HG03135 (cell line): ENCODE data around the gene RAB22A.

Experiments used
- ATAC-seq: cut with Tn5 transposase; IDR thresholded peaks from one replicate; pipeline ENCODE4 v1.9.1; 2021; ENCODE audit warnings: mild to moderate bottlenecking, moderate library complexity; ENCODE audit not compliant: unreplicated experiment

Gene RAB22A

GRCh38 chr20:58300321-58300720 is 9.2 kb upstream of the RAB22A start:
- no peak for ATAC-seq

- ATAC-seq, result no peak
These were observed 6.0 kb upstream of the RAB22A start for GRCh38 chr20:58303547-58303946.

GRCh38 chr20:58305061-58305460 is 4.5 kb upstream of the RAB22A start:
- ATAC-seq, result no peak

- peak; percentile 38 for ATAC-seq
These were observed 2.9 kb upstream of the RAB22A start for GRCh38 chr20:58306421-58307261.

- ATAC-seq, result no peak
These were observed 2.2 kb upstream of the RAB22A start for GRCh38 chr20:58307270-58307669.

GRCh38 chr20:58308290-58308679 is 1.2 kb upstream of the RAB22A start:
- ATAC-seq, result no peak

- peak; percentile 52 for ATAC-seq
These were observed 611 bp upstream of the RAB22A start for GRCh38 chr20:58308680-58309527.

GRCh38 chr20:58310291-58310782 is 822 bp downstream of the RAB22A start:
- no peak for ATAC-seq

- ATAC-seq, result no peak
These were observed 3.3 kb downstream of the RAB22A start for GRCh38 chr20:58312836-58313235.

- ATAC-seq, result no peak
These were observed 3.9 kb downstream of the RAB22A start for GRCh38 chr20:58313396-58313795.

- no peak for ATAC-seq
These were observed 11.7 kb downstream of the RAB22A start for GRCh38 chr20:58321205-58321604.

- no peak for ATAC-seq
These were observed 12.6 kb downstream of the RAB22A start for GRCh38 chr20:58322083-58322482.

GRCh38 chr20:58325912-58326311 is 16.4 kb downstream of the RAB22A start:
- no peak for ATAC-seq

GRCh38 chr20:58327211-58327610 is 17.7 kb downstream of the RAB22A start:
- no peak for ATAC-seq

GRCh38 chr20:58328836-58329235 is 19.3 kb downstream of the RAB22A start:
- ATAC-seq, result no peak

- ATAC-seq, result no peak
These were observed 20.2 kb downstream of the RAB22A start for GRCh38 chr20:58329711-58330110.

GRCh38 chr20:58330249-58330648 is 20.7 kb downstream of the RAB22A start:
- no peak for ATAC-seq

- no peak for ATAC-seq
These were observed 21.2 kb downstream of the RAB22A start for GRCh38 chr20:58330687-58331086.

- no peak for ATAC-seq
These were observed 22.5 kb downstream of the RAB22A start for GRCh38 chr20:58331961-58332551.

- no peak for ATAC-seq
These were observed 30.2 kb downstream of the RAB22A start for GRCh38 chr20:58339741-58340140.

- ATAC-seq, result no peak
These were observed 30.6 kb downstream of the RAB22A start for GRCh38 chr20:58340151-58340550.
